Measurements from ENCODE around the gene SOX1. TPM values are rescaled to one million over a fixed set of nuclear protein-coding genes. Genes with fewer than 3 reads are reported as not detected.

Gene SOX1
- total RNA-seq, 1 donor from 2014 or later: 3.3 TPM

GRCh38 chr13:112065867-112066623 lies 904 bp upstream of the SOX1 start:
- Mint-ChIP-seq H3K4me1 (peaks cover 47% of the 10 kb centered on the region), H3K4me3 (peak overlapping the region; percentile 88), H3K9me3 (no peaks in the 10 kb centered on the region), H3K27ac (peak overlapping the region; percentile 53), H3K36me3 (peaks cover 14% of the 10 kb centered on the region), H3K27me3 (ENCODE audit: insufficient read depth, low read depth) (peaks cover 37% of the 10 kb centered on the region)
- Histone ChIP-seq H3K4me2 (peak overlapping the region; percentile 92), H3K36me3 (no peaks in the 10 kb centered on the region), H2AFZ (replicated peaks) (peak overlapping the region; percentile 12), H3K27me3 (peaks cover 99% of the 10 kb centered on the region), H3K4me3 (peak overlapping the region; percentile 56), H3K9ac (no peak overlapping the region), H3K79me2 (ENCODE audit: low read depth) (peaks cover 9% of the 10 kb centered on the region), H4K20me1 (ENCODE audit: low read depth) (peaks cover 49% of the 10 kb centered on the region), H3F3A (ENCODE audit: low read depth) (peaks cover 49% of the 10 kb centered on the region), H3K27ac (no peak overlapping the region), H3K9me3 (ENCODE audit: low read depth) (no peaks in the 10 kb centered on the region), H3K4me1 (peaks cover 48% of the 10 kb centered on the region)
- DNase-seq (ENCODE audit: low spot score): peak; percentile 45
- TF ChIP-seq EZH2phosphoT487 (IDR thresholded peaks at IDR 0.05) (peak; percentile 51), CTCF (IDR thresholded peaks at IDR 0.05) (peak; percentile 49), EZH2 (IDR thresholded peaks at IDR 0.05) (peak; percentile 90)

- H3K27ac ChIP-seq: no peak overlapping the region
- no peaks in the 10 kb centered on the region for H3K9me3 Mint-ChIP-seq
- peak overlapping the region; percentile 56 for H3K4me3 ChIP-seq
- peaks cover 49% of the 10 kb centered on the region for H3F3A ChIP-seq (ENCODE audit: low read depth)
- no peak overlapping the region for H3K27ac Mint-ChIP-seq
- peaks cover 48% of the 10 kb centered on the region for H3K4me1 ChIP-seq
- peaks cover 9% of the 10 kb centered on the region for H3K79me2 ChIP-seq (ENCODE audit: low read depth)
- peaks cover 53% of the 10 kb centered on the region for H3K4me1 Mint-ChIP-seq
- peaks cover 36% of the 10 kb centered on the region for H3K27me3 Mint-ChIP-seq (ENCODE audit: insufficient read depth, low read depth)
- peak overlapping the region; percentile 88 for H3K4me3 Mint-ChIP-seq
- no peaks in the 10 kb centered on the region for H3K36me3 ChIP-seq
- no peak overlapping the region for H3K9ac ChIP-seq
- H3K36me3 Mint-ChIP-seq: peaks cover 14% of the 10 kb centered on the region
- H4K20me1 ChIP-seq (ENCODE audit: low read depth): peaks cover 55% of the 10 kb centered on the region
- peak overlapping the region; percentile 12 for H2AFZ ChIP-seq (replicated peaks)
- no peaks in the 10 kb centered on the region for H3K9me3 ChIP-seq (ENCODE audit: low read depth)
- H3K4me2 ChIP-seq: peak overlapping the region; percentile 92
- peak; percentile 94 for DNase-seq (ENCODE audit: low spot score)
- H3K27me3 ChIP-seq: peaks cover 99% of the 10 kb centered on the region
- TF ChIP-seq CTCF (IDR thresholded peaks at IDR 0.05): no peak
- TF ChIP-seq EZH2phosphoT487 (IDR thresholded peaks at IDR 0.05): no peak
- no peak for TF ChIP-seq EZH2 (IDR thresholded peaks at IDR 0.05)
Measured at GRCh38 chr13:112066624-112067004, 335 bp upstream of the SOX1 start.

GRCh38 chr13:112067871-112068539 lies 1.1 kb downstream of the SOX1 start:
- peaks cover 14% of the 10 kb centered on the region for H3K36me3 Mint-ChIP-seq
- peak overlapping the region; percentile 94 for H3K4me3 Mint-ChIP-seq
- Histone ChIP-seq H2AFZ (replicated peaks) (no peak overlapping the region), H4K20me1 (ENCODE audit: low read depth) (peaks cover 50% of the 10 kb centered on the region), H3K4me3 (peak overlapping the region; percentile 56), H3K9me3 (ENCODE audit: low read depth) (no peaks in the 10 kb centered on the region), H3K36me3 (no peaks in the 10 kb centered on the region), H3K79me2 (ENCODE audit: low read depth) (peaks cover 9% of the 10 kb centered on the region), H3K4me2 (peak overlapping the region; percentile 92), H3K27ac (no peak overlapping the region), H3F3A (ENCODE audit: low read depth) (peaks cover 52% of the 10 kb centered on the region), H3K27me3 (peaks cover 94% of the 10 kb centered on the region), H3K4me1 (peaks cover 46% of the 10 kb centered on the region), H3K9ac (no peak overlapping the region)
- peak overlapping the region; percentile 78 for H3K27ac Mint-ChIP-seq
- peaks cover 47% of the 10 kb centered on the region for H3K4me1 Mint-ChIP-seq
- DNase-seq (ENCODE audit: low spot score): peak; percentile 76
- peaks cover 29% of the 10 kb centered on the region for H3K27me3 Mint-ChIP-seq (ENCODE audit: insufficient read depth, low read depth)
- H3K9me3 Mint-ChIP-seq: no peaks in the 10 kb centered on the region
- TF ChIP-seq EZH2phosphoT487 (IDR thresholded peaks at IDR 0.05) (peak; percentile 43), CTCF (IDR thresholded peaks at IDR 0.05) (no peak), EZH2 (IDR thresholded peaks at IDR 0.05) (peak; percentile 16)
